Pancreas (tissue), 10 donors: ENCODE results near the gene ZSCAN2. TPM values are rescaled to one million over a fixed set of nuclear protein-coding genes. Genes with fewer than 3 reads are reported as not detected.
A peak's percentile ranks its signal among the peaks of the same experiment; 100 is the strongest.

Experiments used
- ATAC-seq, 4 donors: fragments of 200-7000 bp; cut with Tn5 transposase; one replicate each; pipeline versions ENCODE4 v1.8.0 to v1.9.1; 2020; ENCODE audit warnings: mild to moderate bottlenecking in 4 of 4, moderate library complexity in 4 of 4
- DNase-seq, 6 donors: peaks; one replicate each; pipeline ENCODE4 v3.0.0-alpha.2; 2020
- FAIRE-seq: peaks from 2 replicates; lab custom pipeline; 2012; peaks lifted over from hg19 to GRCh38; lab: Jason Lieb, UNC
- H3K27ac ChIP-seq, 4 donors: fragments of 200-600 bp; sonication (generic); 1 replicate in 3 of 4; 2 replicates in 1 of 4; pipeline versions ENCODE4 v1.5.0 to v1.8.0; 2020
- H3K27me3 ChIP-seq, 4 donors: fragments of 200-600 bp; one replicate each; pipeline ENCODE4 v1.8.0; 2021
- H3K36me3 ChIP-seq, 3 donors: fragments of 200-600 bp; sonication (generic) in 1 of 3; one replicate each; pipeline versions ENCODE4 v1.5.0 to v1.8.0; 2020 to 2021
- H3K4me1 ChIP-seq, 3 donors: fragments of 200-600 bp; one replicate each; pipeline ENCODE4 v1.8.0; 2021
- H3K4me3 ChIP-seq, 4 donors: fragments of 200-600 bp; sonication (generic) in 2 of 4; one replicate each; pipeline versions ENCODE4 v1.5.0 to v1.8.0; 2020 to 2021
- H3K9me3 ChIP-seq, 4 donors: fragments of 200-600 bp; one replicate each; pipeline ENCODE4 v1.8.0; 2021
- WGBS, 2 donors: extraction: QIAGEN DNeasy Blood & Tissue Kit; methylation state at CpG; one replicate each; pipeline ENCODE4 v1.1.7; 2013; 5-methylcytosine and 5-hydroxymethylcytosine counted together
- intact Hi-C, 3 donors: fragments of 100-400 bp; cut with DNase I; formaldehyde crosslinking; loops; one replicate each; pipeline versions ENCODE4 v1.11.1 to v1.14.2; 2022
- polyA plus RNA-seq, 2 donors: library from polyadenylated mRNA; stranded (reverse); fragments of 200-250 nt; gene quantifications; one replicate each; pipeline ENCODE4 v1.2.3, GENCODE V29; 2013
- total RNA-seq, 6 donors: library from RNA; stranded (reverse); fragmentation: NEBNext Ultra II Directional in 4 of 6; extraction: Animal tissue kit (Norgen Biotek cat#: 25700) in 4 of 6; gene quantifications; one replicate each; pipeline versions ENCODE4 v1.2.1 to v1.2.4, GENCODE V29; 2021 to 2023
- TF ChIP-seq, protein P1 (sequence below), 4 donors: fragments of 200-600 bp; sonication (generic) in 3 of 4; IDR thresholded peaks; one replicate each; pipeline versions ENCODE4 v1.5.0 to v1.8.0; 2021; ENCODE audit warnings: antibody characterized with exemption in 4 of 4
- donor health status: healthy with polysubstance abuse.
- donor health status: DM: no; HTN: no; CAD: no; lungs with moderate emphysema.
- donor health status: DM: no; HTN: no; CAD: no.
- donor health status: control.
- donor health status: control.
- donor health status: Bipolar disorder and iron deficiency.
- donor health status: DM: yes; HTN: yes; CAD: no.
- donor health status: DM: no; HTN: no; CAD: no.
- donor health status: DM: no; HTN: no; CAD: no.
- donor health status: DM: yes; HTN: yes; CAD: no.

Gene ZSCAN2
- total and polyA plus RNA-seq, 8 donors = 5.5 to 15.4 (median 11.9) TPM

DNA sequence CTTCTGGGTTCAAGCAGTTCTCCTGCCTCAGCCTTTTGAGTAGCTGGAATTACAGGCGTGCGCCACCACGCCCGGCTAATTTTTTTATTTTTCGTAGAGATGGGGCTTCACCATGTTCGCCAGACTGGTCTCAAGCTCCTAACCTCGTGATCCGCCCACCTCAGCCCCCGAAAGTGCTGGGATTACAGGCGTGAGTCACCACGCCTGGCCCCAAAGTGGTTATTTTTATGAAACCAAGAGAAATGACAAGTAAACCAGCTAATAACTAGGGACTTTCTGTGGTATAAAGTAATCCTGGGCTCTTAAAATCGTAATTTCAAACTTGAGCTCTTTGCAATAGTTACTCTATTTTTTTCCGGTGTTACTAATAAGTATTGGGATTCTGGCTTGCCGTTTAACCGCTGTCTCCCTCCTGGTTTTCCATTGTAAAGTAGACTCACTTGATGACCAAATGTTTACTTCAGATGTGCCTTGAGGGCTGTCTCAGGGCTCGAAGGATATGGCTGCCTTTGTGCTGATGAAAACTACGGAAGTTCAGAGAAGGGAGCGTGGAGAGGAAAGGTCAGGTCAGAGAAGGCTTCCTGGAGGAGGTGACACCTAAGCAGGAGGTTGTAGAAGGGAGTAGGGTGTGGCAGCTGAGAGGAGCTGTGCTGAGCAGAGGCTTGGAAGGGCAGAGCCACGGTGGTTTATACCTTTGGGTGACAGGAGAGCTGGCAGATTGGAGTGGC lies 4.2 kb downstream of the ZSCAN2 start:
- Histone ChIP-seq H3K4me1 (peaks cover 18 to 38% (median 24%) of the 10 kb centered on the region in 3 donors), H3K27ac (peak overlapping the region in 2 of 4 donors; percentile 13 to 22), H3K4me3 (no peak overlapping the region), H3K27me3 (no peaks in the 10 kb centered on the region), H3K36me3 (peaks cover 0 to 7% (median 0%) of the 10 kb centered on the region in 3 donors), H3K9me3 (no peaks in the 10 kb centered on the region)
- no peak for FAIRE-seq
- intact Hi-C loops = no loop called here
- no peak for ATAC-seq
- WGBS, 2 donors = 78 to 86% methylated on average over 19 of the region's 19 CpGs
- DNase-seq = peak in 1 of 6 donors; percentile 16
- TF ChIP-seq, protein P1, sequence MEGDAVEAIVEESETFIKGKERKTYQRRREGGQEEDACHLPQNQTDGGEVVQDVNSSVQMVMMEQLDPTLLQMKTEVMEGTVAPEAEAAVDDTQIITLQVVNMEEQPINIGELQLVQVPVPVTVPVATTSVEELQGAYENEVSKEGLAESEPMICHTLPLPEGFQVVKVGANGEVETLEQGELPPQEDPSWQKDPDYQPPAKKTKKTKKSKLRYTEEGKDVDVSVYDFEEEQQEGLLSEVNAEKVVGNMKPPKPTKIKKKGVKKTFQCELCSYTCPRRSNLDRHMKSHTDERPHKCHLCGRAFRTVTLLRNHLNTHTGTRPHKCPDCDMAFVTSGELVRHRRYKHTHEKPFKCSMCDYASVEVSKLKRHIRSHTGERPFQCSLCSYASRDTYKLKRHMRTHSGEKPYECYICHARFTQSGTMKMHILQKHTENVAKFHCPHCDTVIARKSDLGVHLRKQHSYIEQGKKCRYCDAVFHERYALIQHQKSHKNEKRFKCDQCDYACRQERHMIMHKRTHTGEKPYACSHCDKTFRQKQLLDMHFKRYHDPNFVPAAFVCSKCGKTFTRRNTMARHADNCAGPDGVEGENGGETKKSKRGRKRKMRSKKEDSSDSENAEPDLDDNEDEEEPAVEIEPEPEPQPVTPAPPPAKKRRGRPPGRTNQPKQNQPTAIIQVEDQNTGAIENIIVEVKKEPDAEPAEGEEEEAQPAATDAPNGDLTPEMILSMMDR (IDR thresholded peaks at IDR 0.05) = no peak

DNA sequence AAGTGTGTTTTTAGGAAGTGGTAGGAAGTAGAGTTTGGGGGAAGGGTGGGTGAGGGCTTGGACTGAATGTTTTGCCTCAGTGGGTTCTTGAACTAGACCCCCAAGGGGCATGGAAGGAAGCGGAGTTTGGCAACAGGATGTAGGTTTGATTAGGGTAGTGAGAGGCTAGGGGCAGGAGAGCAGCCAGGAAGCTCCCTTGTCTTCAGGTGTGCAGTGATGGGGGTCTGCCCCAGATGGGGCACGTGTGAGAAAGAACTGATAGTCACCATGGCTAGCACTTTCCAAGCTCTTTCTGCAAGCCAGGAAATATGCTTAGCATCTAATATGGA lies 4.7 kb downstream of the ZSCAN2 start:
- no peaks in the 10 kb centered on the region for H3K9me3 ChIP-seq
- H3K4me3 ChIP-seq = no peak overlapping the region
- H3K27ac ChIP-seq = peak overlapping the region in 2 of 4 donors; percentile 13 to 22
- peaks cover 0 to 7% (median 0%) of the 10 kb centered on the region in 3 donors for H3K36me3 ChIP-seq
- peaks cover 18 to 38% (median 24%) of the 10 kb centered on the region in 3 donors for H3K4me1 ChIP-seq
- intact Hi-C loops = no loop called here
- ATAC-seq (no peak), FAIRE-seq (no peak), DNase-seq (no peak)
- WGBS, 2 donors = 64 to 68% methylated on average over 2 of the region's 2 CpGs
- TF ChIP-seq, protein P1 (IDR thresholded peaks at IDR 0.05) = no peak
- no peaks in the 10 kb centered on the region for H3K27me3 ChIP-seq

DNA sequence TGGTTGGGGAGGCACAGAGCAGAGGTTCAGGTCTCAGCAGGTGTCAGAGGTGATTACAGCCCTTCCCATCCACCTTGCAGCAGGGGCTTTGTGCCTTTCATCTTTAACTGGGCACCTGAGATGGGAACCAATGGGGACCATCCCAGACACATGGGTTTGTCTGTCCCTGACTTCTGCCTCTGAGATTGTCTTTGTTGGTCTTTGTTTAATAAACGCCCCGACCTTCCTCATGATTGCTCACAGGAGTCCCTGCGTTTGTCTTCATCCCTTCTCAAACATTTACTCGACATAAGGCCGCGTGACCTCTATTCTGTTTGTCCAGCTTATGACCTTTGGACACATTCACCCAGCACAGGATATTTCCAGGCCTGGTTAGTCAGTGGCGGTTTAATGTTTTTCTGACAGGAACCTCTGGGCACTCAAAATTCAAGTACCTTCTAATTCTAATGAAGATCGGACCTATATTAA lies 5.9 kb downstream of the ZSCAN2 start:
- Histone ChIP-seq H3K4me1 (peaks cover 18 to 38% (median 24%) of the 10 kb centered on the region in 3 donors), H3K4me3 (no peak overlapping the region), H3K36me3 (peaks cover 0 to 7% (median 0%) of the 10 kb centered on the region in 3 donors), H3K9me3 (no peaks in the 10 kb centered on the region), H3K27ac (peak overlapping the region in 3 of 4 donors; percentile 3 to 76 (median 70)), H3K27me3 (no peaks in the 10 kb centered on the region)
- peak; percentile 59 to 86 (median 77) for ATAC-seq
- intact Hi-C loops = no loop called here
- 13 to 14% methylated on average over 8 of the region's 8 CpGs for WGBS, 2 donors
- TF ChIP-seq, protein P1 (IDR thresholded peaks at IDR 0.05) = no peak
- DNase-seq = peak in 3 of 6 donors; percentile 12 to 59 (median 36)
- FAIRE-seq = no peak

DNA sequence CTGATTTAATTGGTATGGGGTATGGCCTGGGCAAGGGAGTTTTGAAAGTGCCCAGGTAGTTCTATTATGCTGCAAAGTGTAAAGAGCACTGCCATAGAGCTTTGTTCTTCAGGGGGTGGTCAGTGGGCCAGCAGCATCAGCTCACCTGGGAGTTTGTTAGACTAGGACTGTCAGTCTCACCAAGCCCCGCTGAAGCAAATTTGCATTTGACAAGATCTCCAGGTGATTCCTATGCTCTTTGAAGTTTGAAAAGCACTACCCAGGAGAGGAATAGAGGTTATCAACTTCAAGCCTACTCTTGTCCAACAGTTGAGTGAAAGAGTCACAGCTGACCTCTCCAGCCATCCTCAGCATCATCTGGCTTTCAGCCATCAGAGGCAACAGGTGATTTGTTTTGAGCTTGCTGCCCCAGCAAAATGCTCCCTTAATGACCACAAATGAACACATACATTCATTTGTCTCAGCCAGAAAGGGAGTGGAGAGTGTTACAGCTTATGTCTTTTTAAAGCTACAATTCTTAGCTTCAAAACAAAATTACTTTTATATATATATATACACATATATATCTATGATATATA lies 8.0 kb downstream of the ZSCAN2 start:
- Histone ChIP-seq H3K36me3 (peaks cover 0 to 7% (median 0%) of the 10 kb centered on the region in 3 donors), H3K27me3 (no peaks in the 10 kb centered on the region), H3K9me3 (no peaks in the 10 kb centered on the region), H3K27ac (no peak overlapping the region), H3K4me1 (peaks cover 12 to 38% (median 19%) of the 10 kb centered on the region in 3 donors), H3K4me3 (no peak overlapping the region)
- ATAC-seq (no peak), FAIRE-seq (no peak), DNase-seq (no peak)
- intact Hi-C loops = no loop called here
- WGBS, 2 donors = 54 to 65% methylated on average over 1 of the region's 1 CpG
- TF ChIP-seq, protein P1 (IDR thresholded peaks at IDR 0.05) = no peak
